Activated CD4-positive, alpha-beta T cell treated with anti-CD3 and anti-CD28 coated beads, Interleukin-2, amount 10 ng/mL, durations not matched to agents 7 days and 5 days (primary cell): ENCODE data around the gene RAPGEF4. TPM values are rescaled to one million over a fixed set of nuclear protein-coding genes. Genes with fewer than 3 reads are reported as not detected.

ENCODE experiments used
- CTCF ChIA-PET: fragments of 350-600 bp; sonication (Branson Sonifier 250); formaldehyde crosslinking; loops from one replicate; lab custom pipeline; 2021; ENCODE audit warnings: antibody characterized with exemption; lab: Charles Lee
- POLR2A ChIA-PET: fragments of 350-600 bp; sonication (Branson Sonifier 250); formaldehyde crosslinking; loops from one replicate; lab custom pipeline; 2021; ENCODE audit warnings: antibody characterized with exemption; lab: Charles Lee
- DNase-seq: peaks from one replicate; pipeline ENCODE4 v3.0.0-alpha.2; 2020
- H3K27ac Mint-ChIP-seq: one replicate; pipeline ENCODE4 v1.8.0; 2021; ENCODE audit warnings: mild to moderate bottlenecking, moderate library complexity, mixed read lengths
- H3K27me3 Mint-ChIP-seq: one replicate; pipeline ENCODE4 v1.8.0; 2021; ENCODE audit warnings: mixed read lengths
- H3K36me3 Mint-ChIP-seq: one replicate; pipeline ENCODE4 v1.8.0; 2021; ENCODE audit warnings: low read depth, mixed read lengths
- H3K4me1 Mint-ChIP-seq: one replicate; pipeline ENCODE4 v1.8.0; 2021; ENCODE audit warnings: mixed read lengths
- H3K4me3 Mint-ChIP-seq: one replicate; pipeline ENCODE4 v1.8.0; 2021; ENCODE audit warnings: mild to moderate bottlenecking, moderate library complexity, mixed read lengths
- H3K9me3 Mint-ChIP-seq: one replicate; pipeline ENCODE4 v1.8.0; 2021; ENCODE audit warnings: mixed read lengths
- total RNA-seq, 2 experiments: library from RNA; stranded (reverse); gene quantifications; one replicate each; pipeline ENCODE4 v1.2.3, GENCODE V29; 2021

The RAPGEF4 gene
- total RNA-seq, 2 experiments from 2014 or later: 0.62 to 0.77 TPM

DNA sequence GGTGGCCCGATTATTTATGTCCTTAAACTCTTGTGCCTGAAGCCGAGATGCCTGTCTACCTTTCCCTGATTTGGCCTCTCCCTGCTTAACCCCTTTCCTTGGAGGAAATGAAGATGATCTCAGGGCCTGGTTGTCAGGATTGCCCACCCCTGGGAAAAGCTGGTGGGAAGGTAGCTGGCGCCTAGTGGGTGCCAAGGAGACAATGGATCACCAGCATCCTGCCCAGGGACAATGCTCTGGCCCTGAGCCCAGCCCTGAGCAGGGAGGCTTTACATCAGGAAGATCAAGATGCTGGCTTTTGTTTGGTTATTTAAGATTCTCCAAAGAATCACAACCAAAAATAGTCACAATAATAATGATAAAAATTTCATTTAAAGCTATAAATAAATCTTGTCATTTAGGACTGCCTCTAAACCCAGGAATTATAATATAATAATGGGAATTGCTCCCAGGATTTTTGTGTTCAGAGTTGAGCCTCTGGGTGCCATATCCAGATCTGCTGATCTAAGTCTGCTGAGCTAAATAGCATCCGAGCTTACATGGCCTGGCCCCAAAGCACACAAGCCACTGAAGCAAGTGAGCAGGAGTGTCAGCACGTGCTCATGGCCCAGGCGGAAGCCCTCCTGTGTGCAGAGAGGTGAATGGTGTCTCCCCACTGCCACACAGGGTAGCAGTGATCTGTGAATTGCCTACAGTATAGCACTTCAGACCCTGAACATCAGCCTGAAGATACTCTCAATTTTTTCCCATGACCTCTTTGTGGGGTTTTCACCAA is 282.2 kb downstream of the RAPGEF4 start:
- H3K27me3 Mint-ChIP-seq: peaks cover 8% of the 10 kb centered on the region
- no peak overlapping the region for H3K27ac Mint-ChIP-seq
- no peaks in the 10 kb centered on the region for H3K9me3 Mint-ChIP-seq
- no peak overlapping the region for H3K4me3 Mint-ChIP-seq
- no peaks in the 10 kb centered on the region for H3K4me1 Mint-ChIP-seq
- no peaks in the 10 kb centered on the region for H3K36me3 Mint-ChIP-seq
- DNase-seq: no peak
- CTCF ChIA-PET: no interaction called here
- POLR2A ChIA-PET: no interaction called here

- ChIA-PET POLR2A (no interaction called here), CTCF (interaction anchor here (1.2 kb wide), 1 partner anchor 28 kb away, joined by 6 read pairs; no protein-coding TSS in a partner anchor)
- H3K4me3 Mint-ChIP-seq: no peak overlapping the region
- DNase-seq: no peak
- no peak overlapping the region for H3K27ac Mint-ChIP-seq
- no peaks in the 10 kb centered on the region for H3K9me3 Mint-ChIP-seq
- no peaks in the 10 kb centered on the region for H3K4me1 Mint-ChIP-seq
- no peaks in the 10 kb centered on the region for H3K27me3 Mint-ChIP-seq
- H3K36me3 Mint-ChIP-seq: no peaks in the 10 kb centered on the region
These were observed 284.1 kb downstream of the RAPGEF4 start for GRCh38 chr2:173019755-173020154.

DNA sequence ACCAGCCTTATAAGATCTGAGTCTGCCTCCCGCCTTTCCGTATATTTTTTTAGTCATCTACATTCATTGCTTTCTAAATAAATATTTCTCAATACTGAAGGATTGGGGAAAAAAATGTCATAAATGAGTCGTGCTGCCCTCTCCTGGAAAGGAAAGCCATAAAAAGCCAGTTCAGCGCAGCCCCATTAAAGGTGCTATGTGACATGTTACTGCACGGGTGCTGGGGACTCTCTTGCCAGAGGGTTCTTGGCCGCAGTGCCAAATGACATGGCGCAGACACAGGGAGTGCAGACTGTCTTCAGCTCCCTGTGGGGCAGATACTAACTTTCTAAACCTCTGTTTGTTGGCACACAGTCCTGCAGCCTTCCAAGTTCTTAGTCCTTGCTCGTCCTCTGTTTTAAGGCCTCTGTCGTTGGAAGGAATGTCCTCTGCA is 286.3 kb downstream of the RAPGEF4 start:
- no peak for DNase-seq
- no peaks in the 10 kb centered on the region for H3K27me3 Mint-ChIP-seq
- CTCF ChIA-PET: interaction anchor here (0.9 kb wide), 1 partner anchor 216 kb away, joined by 3 read pairs; no protein-coding TSS in a partner anchor
- H3K36me3 Mint-ChIP-seq: no peaks in the 10 kb centered on the region
- no peak overlapping the region for H3K27ac Mint-ChIP-seq
- H3K9me3 Mint-ChIP-seq: no peaks in the 10 kb centered on the region
- POLR2A ChIA-PET: no interaction called here
- H3K4me1 Mint-ChIP-seq: no peaks in the 10 kb centered on the region
- H3K4me3 Mint-ChIP-seq: no peak overlapping the region

DNA sequence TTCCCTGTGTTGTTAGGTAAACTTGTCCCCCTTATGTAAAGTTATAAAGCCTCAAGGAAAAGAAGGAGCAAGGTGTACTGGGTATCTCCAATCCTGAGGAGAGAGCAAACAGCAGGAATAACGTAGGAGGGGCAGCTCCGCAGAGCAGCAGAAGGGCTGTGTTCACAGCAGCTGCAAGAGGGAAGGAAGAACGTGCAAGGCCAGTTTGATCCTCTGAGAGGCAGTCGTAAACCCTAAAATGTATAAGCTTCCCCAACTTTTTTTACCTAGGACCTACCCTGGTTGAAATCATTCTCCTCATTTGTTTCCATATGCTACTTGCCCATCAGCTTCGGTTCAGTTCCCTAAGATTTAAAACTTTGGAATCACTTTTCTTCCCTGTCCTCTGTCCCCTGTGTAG is 288.1 kb downstream of the RAPGEF4 start:
- Mint-ChIP-seq H3K27ac (no peak overlapping the region), H3K36me3 (no peaks in the 10 kb centered on the region), H3K4me3 (no peak overlapping the region), H3K4me1 (peaks cover 3% of the 10 kb centered on the region), H3K27me3 (peaks cover 3% of the 10 kb centered on the region), H3K9me3 (no peaks in the 10 kb centered on the region)
- no peak for DNase-seq
- ChIA-PET CTCF (interaction anchor here (1.8 kb wide), 1 partner anchor 187 kb away, joined by 5 read pairs; no protein-coding TSS in a partner anchor), POLR2A (no interaction called here)

DNA sequence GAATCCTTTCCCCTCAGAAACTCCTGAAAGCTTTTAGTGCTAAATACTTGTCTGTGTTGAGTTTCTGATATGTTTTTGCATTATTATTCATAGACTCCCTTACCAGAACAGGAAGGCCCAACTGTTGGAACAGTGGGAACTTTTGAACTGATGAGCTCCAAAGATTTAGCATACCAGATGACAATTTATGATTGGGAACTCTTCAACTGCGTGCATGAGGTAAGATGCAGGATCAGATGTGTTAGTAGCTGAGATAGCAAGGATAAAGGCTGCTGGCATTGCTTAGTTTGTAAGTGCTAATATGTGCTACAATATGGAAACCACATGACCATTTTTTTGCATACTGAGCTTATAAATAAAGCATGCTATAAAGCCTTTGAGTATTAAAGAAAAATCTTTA is 290.8 kb downstream of the RAPGEF4 start:
- H3K4me1 Mint-ChIP-seq: peaks cover 3% of the 10 kb centered on the region
- no peak overlapping the region for H3K4me3 Mint-ChIP-seq
- H3K36me3 Mint-ChIP-seq: no peaks in the 10 kb centered on the region
- no peak for DNase-seq
- ChIA-PET POLR2A (no interaction called here), CTCF (interaction anchor here (0.6 to 1.1 kb wide), 5 partner anchors 53 to 427 kb away, joined by 4 to 6 read pairs (median 4); no protein-coding TSS in a partner anchor)
- H3K27me3 Mint-ChIP-seq: peaks cover 12% of the 10 kb centered on the region
- no peaks in the 10 kb centered on the region for H3K9me3 Mint-ChIP-seq
- no peak overlapping the region for H3K27ac Mint-ChIP-seq

DNA sequence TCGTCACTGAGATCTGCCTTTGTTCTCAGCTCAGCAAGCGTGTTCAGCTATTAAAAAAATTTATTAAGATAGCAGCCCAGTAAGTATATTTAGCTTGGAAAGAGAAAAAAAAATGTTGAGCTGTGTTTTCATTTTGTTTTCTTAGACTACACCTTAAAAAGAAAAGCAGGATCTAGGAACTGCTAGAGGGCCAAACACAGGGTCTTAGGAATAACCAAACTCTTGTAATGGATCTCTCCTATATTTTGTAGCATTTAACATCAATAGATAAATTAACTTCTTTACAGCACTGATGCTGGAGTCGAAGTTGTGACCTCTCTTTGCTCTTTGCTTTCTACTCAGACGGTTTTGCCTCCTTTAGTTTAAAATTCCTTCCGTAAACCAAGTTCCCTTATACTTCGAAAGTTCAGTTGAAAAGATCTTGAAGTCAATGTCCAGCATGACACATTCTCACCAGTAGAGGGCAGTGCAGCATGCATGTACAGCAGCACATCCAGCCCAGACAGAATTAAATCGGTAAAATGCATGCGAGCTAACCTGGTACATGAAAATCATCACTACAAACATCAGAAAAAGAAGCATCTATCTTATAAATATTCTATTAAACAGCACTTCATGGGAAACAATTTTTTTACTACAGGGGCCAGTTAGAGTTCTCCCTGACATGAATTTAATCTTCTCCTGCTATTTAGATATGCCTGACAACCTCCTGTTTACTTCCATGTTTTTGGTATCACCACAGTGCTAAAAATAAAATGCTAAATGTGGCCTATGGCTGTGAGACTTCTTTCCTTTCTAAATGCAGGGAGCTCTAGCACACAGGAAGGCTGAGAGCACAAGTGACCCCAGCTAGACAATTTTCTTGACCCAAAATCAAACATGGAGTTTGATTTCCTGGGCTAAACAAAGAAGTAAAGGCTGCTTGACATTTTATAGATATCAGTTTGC is 291.8 kb downstream of the RAPGEF4 start:
- CTCF ChIA-PET: interaction anchor here (0.5 to 2.9 kb wide), 8 partner anchors 54 to 1660 kb away, joined by 3 to 23 read pairs (median 4); no protein-coding TSS in a partner anchor
- POLR2A ChIA-PET: no interaction called here
- Mint-ChIP-seq H3K4me3 (no peak overlapping the region), H3K4me1 (peaks cover 3% of the 10 kb centered on the region), H3K27me3 (peaks cover 13% of the 10 kb centered on the region), H3K9me3 (no peaks in the 10 kb centered on the region), H3K27ac (no peak overlapping the region), H3K36me3 (no peaks in the 10 kb centered on the region)
- DNase-seq: peak; percentile 87

GRCh38 chr2:173028141-173028540 is 292.5 kb downstream of the RAPGEF4 start:
- no peaks in the 10 kb centered on the region for H3K9me3 Mint-ChIP-seq
- H3K36me3 Mint-ChIP-seq: no peaks in the 10 kb centered on the region
- DNase-seq: no peak
- no peak overlapping the region for H3K27ac Mint-ChIP-seq
- H3K4me1 Mint-ChIP-seq: peaks cover 3% of the 10 kb centered on the region
- H3K4me3 Mint-ChIP-seq: no peak overlapping the region
- ChIA-PET POLR2A (no interaction called here), CTCF (interaction anchor here (0.6 to 2.9 kb wide), 3 partner anchors 182 to 1659 kb away, joined by 3 to 23 read pairs (median 4); no protein-coding TSS in a partner anchor)
- peaks cover 15% of the 10 kb centered on the region for H3K27me3 Mint-ChIP-seq

- POLR2A ChIA-PET: no interaction called here
- H3K36me3 Mint-ChIP-seq: no peaks in the 10 kb centered on the region
- H3K4me3 Mint-ChIP-seq: no peak overlapping the region
- H3K9me3 Mint-ChIP-seq: no peaks in the 10 kb centered on the region
- peaks cover 15% of the 10 kb centered on the region for H3K27me3 Mint-ChIP-seq
- H3K4me1 Mint-ChIP-seq: peaks cover 3% of the 10 kb centered on the region
- no peak overlapping the region for H3K27ac Mint-ChIP-seq
- CTCF ChIA-PET: interaction anchor here (0.9 to 2.9 kb wide), 2 partner anchors 9 to 182 kb away, joined by 3 to 23 read pairs; no protein-coding TSS in a partner anchor
- DNase-seq: no peak
These were observed 293.0 kb downstream of the RAPGEF4 start for GRCh38 chr2:173028671-173029070.

GRCh38 chr2:173030561-173031490 is 295.2 kb downstream of the RAPGEF4 start:
- Mint-ChIP-seq H3K4me1 (peaks cover 3% of the 10 kb centered on the region), H3K4me3 (no peak overlapping the region), H3K36me3 (no peaks in the 10 kb centered on the region), H3K27me3 (peaks cover 15% of the 10 kb centered on the region), H3K27ac (no peak overlapping the region), H3K9me3 (no peaks in the 10 kb centered on the region)
- no peak for DNase-seq
- ChIA-PET POLR2A (interaction anchor here (0.6 kb wide), 2 partner anchors 53 to 342 kb away, joined by 3 to 4 read pairs; no protein-coding TSS in a partner anchor), CTCF (interaction anchor here (0.8 to 1.4 kb wide), 2 partner anchors 180 to 418 kb away, joined by 3 to 4 read pairs; no protein-coding TSS in a partner anchor)

DNA sequence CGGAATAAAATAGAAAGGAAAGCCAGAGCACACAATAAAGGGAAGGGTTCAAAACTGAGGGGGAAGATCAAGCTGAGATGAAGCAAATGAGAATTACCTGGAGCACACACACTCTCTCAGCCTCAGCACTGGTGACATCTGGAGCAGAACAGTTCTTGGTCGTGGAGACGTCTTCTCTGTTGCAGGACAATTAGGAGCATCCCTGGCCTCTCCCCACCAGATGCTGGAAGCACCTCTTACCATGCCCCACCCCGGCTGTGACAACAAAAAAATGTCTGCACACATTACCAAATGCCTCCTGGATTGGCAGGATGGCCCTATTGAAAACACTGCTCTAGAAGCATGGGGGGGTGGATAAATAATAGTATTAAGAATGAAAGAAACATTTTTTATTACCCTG is 296.4 kb downstream of the RAPGEF4 start:
- ChIA-PET POLR2A (no interaction called here), CTCF (interaction anchor here (0.6 kb wide), 1 partner anchor 1140 kb away, joined by 3 read pairs; no protein-coding TSS in a partner anchor)
- H3K4me3 Mint-ChIP-seq: no peak overlapping the region
- H3K27ac Mint-ChIP-seq: no peak overlapping the region
- peaks cover 3% of the 10 kb centered on the region for H3K4me1 Mint-ChIP-seq
- DNase-seq: no peak
- H3K9me3 Mint-ChIP-seq: no peaks in the 10 kb centered on the region
- H3K36me3 Mint-ChIP-seq: no peaks in the 10 kb centered on the region
- peaks cover 15% of the 10 kb centered on the region for H3K27me3 Mint-ChIP-seq

- H3K9me3 Mint-ChIP-seq: no peaks in the 10 kb centered on the region
- no peaks in the 10 kb centered on the region for H3K4me1 Mint-ChIP-seq
- CTCF ChIA-PET: no interaction called here
- no peak overlapping the region for H3K27ac Mint-ChIP-seq
- peaks cover 12% of the 10 kb centered on the region for H3K27me3 Mint-ChIP-seq
- POLR2A ChIA-PET: no interaction called here
- no peaks in the 10 kb centered on the region for H3K36me3 Mint-ChIP-seq
- no peak for DNase-seq
- H3K4me3 Mint-ChIP-seq: no peak overlapping the region
These were observed 297.4 kb downstream of the RAPGEF4 start for GRCh38 chr2:173033084-173033483.

GRCh38 chr2:173034143-173034542 is 298.5 kb downstream of the RAPGEF4 start:
- ChIA-PET CTCF (no interaction called here), POLR2A (no interaction called here)
- Mint-ChIP-seq H3K4me3 (no peak overlapping the region), H3K9me3 (no peaks in the 10 kb centered on the region), H3K27me3 (peaks cover 12% of the 10 kb centered on the region), H3K36me3 (no peaks in the 10 kb centered on the region), H3K4me1 (no peaks in the 10 kb centered on the region), H3K27ac (no peak overlapping the region)
- no peak for DNase-seq
